HCT116 (cell line): ENCODE data around the gene FAM171A2.

Experiments
- EZH2 ChIP-seq: fragments of 200-600 bp; sonication (generic); IDR thresholded peaks from 2 replicates; pipeline ENCODE4 v1.6.1; 2017; ENCODE audit warnings: antibody characterized with exemption, mixed run types
- POLR2A ChIP-seq: IDR thresholded peaks from 2 replicates; pipeline ENCODE4 v1.7.0; 2011; ENCODE audit warnings: borderline replicate concordance; ENCODE audit not compliant: insufficient read depth, insufficient read length; ENCODE audit errors: extremely low read depth
- ZNF274 ChIP-seq: fragments of 200-500 bp; sonication (Bioruptor generic); IDR thresholded peaks from 2 replicates; pipeline ENCODE4 v1.6.1; 2014; ENCODE audit warnings: mild to moderate bottlenecking, low read depth, low read length, inconsistent platforms
- TF ChIP-seq, protein P1 (sequence below), 3 experiments: fragments of 200-600 bp in 1 of 3; sonication (generic) in 1 of 3; IDR thresholded peaks in 2 of 3; conservative IDR thresholded peaks in 1 of 3; 2 replicates each; pipeline ENCODE4 v1.5.1; 2012 to 2017; ENCODE audit warnings: low read depth in 2 of 3, low read length in 2 of 3, antibody characterized with exemption in 1 of 3, borderline replicate concordance in 1 of 3, control low read depth in 1 of 3, mild to moderate bottlenecking in 1 of 3, mixed read lengths in 1 of 3, mixed run types in 1 of 3, moderate library complexity in 1 of 3; ENCODE audit not compliant: insufficient read depth in 1 of 3

DNA sequence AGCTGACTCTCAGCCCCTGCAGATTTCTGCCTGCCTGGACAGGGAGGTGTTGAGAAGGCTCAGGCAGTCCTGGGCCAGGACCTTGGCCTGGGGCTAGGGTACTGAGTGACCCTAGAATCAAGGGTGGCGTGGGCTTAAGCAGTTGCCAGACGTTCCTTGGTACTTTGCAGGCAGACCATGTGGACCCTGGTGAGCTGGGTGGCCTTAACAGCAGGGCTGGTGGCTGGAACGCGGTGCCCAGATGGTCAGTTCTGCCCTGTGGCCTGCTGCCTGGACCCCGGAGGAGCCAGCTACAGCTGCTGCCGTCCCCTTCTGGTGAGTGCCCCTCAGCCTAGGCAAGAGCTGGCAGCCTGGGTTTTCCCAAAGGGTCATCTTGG, 14.7 kb downstream of the FAM171A2 start:
- TF ChIP-seq, protein P1, sequence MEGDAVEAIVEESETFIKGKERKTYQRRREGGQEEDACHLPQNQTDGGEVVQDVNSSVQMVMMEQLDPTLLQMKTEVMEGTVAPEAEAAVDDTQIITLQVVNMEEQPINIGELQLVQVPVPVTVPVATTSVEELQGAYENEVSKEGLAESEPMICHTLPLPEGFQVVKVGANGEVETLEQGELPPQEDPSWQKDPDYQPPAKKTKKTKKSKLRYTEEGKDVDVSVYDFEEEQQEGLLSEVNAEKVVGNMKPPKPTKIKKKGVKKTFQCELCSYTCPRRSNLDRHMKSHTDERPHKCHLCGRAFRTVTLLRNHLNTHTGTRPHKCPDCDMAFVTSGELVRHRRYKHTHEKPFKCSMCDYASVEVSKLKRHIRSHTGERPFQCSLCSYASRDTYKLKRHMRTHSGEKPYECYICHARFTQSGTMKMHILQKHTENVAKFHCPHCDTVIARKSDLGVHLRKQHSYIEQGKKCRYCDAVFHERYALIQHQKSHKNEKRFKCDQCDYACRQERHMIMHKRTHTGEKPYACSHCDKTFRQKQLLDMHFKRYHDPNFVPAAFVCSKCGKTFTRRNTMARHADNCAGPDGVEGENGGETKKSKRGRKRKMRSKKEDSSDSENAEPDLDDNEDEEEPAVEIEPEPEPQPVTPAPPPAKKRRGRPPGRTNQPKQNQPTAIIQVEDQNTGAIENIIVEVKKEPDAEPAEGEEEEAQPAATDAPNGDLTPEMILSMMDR (IDR thresholded peaks at IDR 0.05 in 2 of 3, conservative IDR thresholded peaks at IDR 0.05 in 1 of 3; ENCODE audit: borderline replicate concordance in 1 of 3, insufficient read depth in 1 of 3, low read depth in 2 of 3, low read length in 2 of 3) = no peak
- no peak for TF ChIP-seq ZNF274
- TF ChIP-seq POLR2A = no peak
- TF ChIP-seq EZH2 = no peak
